HEK293 (cell line): ENCODE data around the gene SH3BP2.

Experiments
- CTCF ChIA-PET: fragments of 350-600 bp; formaldehyde crosslinking; extraction: SDS; loops from one replicate; lab custom pipeline; 2021; ENCODE audit warnings: antibody characterized with exemption; lab: Yijun Ruan, JAX
- POLR2A ChIA-PET: fragments of 300-600 bp; formaldehyde crosslinking; extraction: SDS; loops from one replicate; lab custom pipeline; 2020; ENCODE audit warnings: antibody characterized with exemption, inconsistent platforms; lab: Yijun Ruan, JAX
- H3K27ac ChIP-seq: fragments of 200-500 bp; sonication (Bioruptor generic); 2 replicates; pipeline ENCODE4 v1.5.1; 2014; ENCODE audit warnings: low read depth, low read length, control low read depth, inconsistent platforms; ENCODE audit errors: extremely low read depth
- H3K36me3 ChIP-seq, 2 experiments: fragments of 200-500 bp in 1 of 2; sonication (Bioruptor generic) in 1 of 2; 1 replicate in 1 of 2; 2 replicates in 1 of 2; pipeline ENCODE4 v1.5.1; 2014 to 2017; ENCODE audit warnings: inconsistent platforms in 2 of 2, low read length in 2 of 2; ENCODE audit not compliant: control insufficient read depth in 2 of 2, insufficient read depth in 1 of 2
- H3K4me1 ChIP-seq: fragments of 200-500 bp; sonication (Bioruptor generic); 2 replicates; pipeline ENCODE4 v1.5.1; 2014; ENCODE audit warnings: mild to moderate bottlenecking, low read length, inconsistent platforms; ENCODE audit not compliant: control insufficient read depth, insufficient read depth
- H3K4me3 ChIP-seq: 2 replicates; pipeline ENCODE4 v1.5.1; 2011; ENCODE audit warnings: low read depth, mild to moderate bottlenecking, control low read depth, low read length, moderate library complexity
- H3K9me3 ChIP-seq: fragments of 200-500 bp; sonication (Bioruptor generic); 2 replicates; pipeline ENCODE4 v1.5.1; 2014; ENCODE audit warnings: low read depth, low read length, inconsistent platforms; ENCODE audit not compliant: control insufficient read depth, insufficient read depth
- HOXD13 ChIP-seq: sonication (generic); formaldehyde crosslinking; IDR thresholded peaks from 2 replicates; pipeline ENCODE4 v1.8.0; 2022; ENCODE audit warnings: missing genetic modification reagents, borderline replicate concordance
- KLF1 ChIP-seq: fragments of 450-650 bp; formaldehyde crosslinking; IDR thresholded peaks from 2 replicates; pipeline ENCODE4 v1.5.1; 2016; ENCODE audit warnings: missing biosample characterization, missing genetic modification characterization
- KLF7 ChIP-seq: fragments of 450-650 bp; formaldehyde crosslinking; IDR thresholded peaks from 2 replicates; pipeline ENCODE4 v1.5.1; 2016; ENCODE audit warnings: missing biosample characterization, missing genetic modification characterization, borderline replicate concordance
- OVOL3 ChIP-seq: fragments of 450-650 bp; formaldehyde crosslinking; IDR thresholded peaks from 2 replicates; pipeline ENCODE4 v1.5.1; 2016; ENCODE audit warnings: missing biosample characterization, missing genetic modification characterization
- SCRT2 ChIP-seq: fragments of 450-650 bp; formaldehyde crosslinking; IDR thresholded peaks from 2 replicates; pipeline ENCODE4 v1.5.1; 2016; ENCODE audit warnings: missing biosample characterization, missing genetic modification characterization
- TCF7L2 ChIP-seq: IDR thresholded peaks from 2 replicates; pipeline ENCODE4 v1.6.1; 2011; ENCODE audit warnings: low read depth, mild to moderate bottlenecking, inconsistent platforms, low read length, moderate library complexity, borderline replicate concordance
- ZBTB17 ChIP-seq: fragments of 450-650 bp; formaldehyde crosslinking; IDR thresholded peaks from 2 replicates; pipeline ENCODE4 v1.5.1; 2016; ENCODE audit warnings: missing biosample characterization, missing genetic modification characterization
- ZBTB48 ChIP-seq: fragments of 450-650 bp; formaldehyde crosslinking; IDR thresholded peaks from 2 replicates; pipeline ENCODE4 v1.5.1; 2016; ENCODE audit warnings: missing biosample characterization, missing genetic modification characterization
- ZNF10 ChIP-seq: fragments of 450-650 bp; formaldehyde crosslinking; IDR thresholded peaks from 2 replicates; pipeline ENCODE4 v1.5.1; 2017; ENCODE audit warnings: missing biosample characterization, missing genetic modification characterization
- ZNF121 ChIP-seq: fragments of 450-650 bp; formaldehyde crosslinking; IDR thresholded peaks from 2 replicates; pipeline ENCODE4 v1.5.1; 2016; ENCODE audit warnings: missing biosample characterization, missing genetic modification characterization
- ZNF146 ChIP-seq: fragments of 450-650 bp; formaldehyde crosslinking; IDR thresholded peaks from 2 replicates; pipeline ENCODE4 v1.5.1; 2016; ENCODE audit warnings: missing biosample characterization, missing genetic modification characterization
- ZNF473 ChIP-seq: fragments of 450-650 bp; formaldehyde crosslinking; IDR thresholded peaks from 2 replicates; pipeline ENCODE4 v1.5.1; 2017; ENCODE audit warnings: missing biosample characterization, missing genetic modification characterization
- ZNF558 ChIP-seq: fragments of 450-650 bp; formaldehyde crosslinking; IDR thresholded peaks from 2 replicates; pipeline ENCODE4 v1.5.1; 2016; ENCODE audit warnings: missing biosample characterization, missing genetic modification characterization
- ZNF571 ChIP-seq: fragments of 450-650 bp; formaldehyde crosslinking; IDR thresholded peaks from 2 replicates; pipeline ENCODE4 v1.5.0; 2017; ENCODE audit warnings: missing biosample characterization, missing genetic modification characterization
- ZNF624 ChIP-seq: fragments of 450-650 bp; formaldehyde crosslinking; IDR thresholded peaks from 2 replicates; pipeline ENCODE4 v1.5.1; 2017; ENCODE audit warnings: missing biosample characterization, missing genetic modification characterization
- ZNF626 ChIP-seq: fragments of 450-650 bp; sonication (Bioruptor Pico); formaldehyde crosslinking; IDR thresholded peaks from 2 replicates; pipeline ENCODE4 v1.5.1; 2018; ENCODE audit warnings: missing biosample characterization, missing genetic modification characterization, inconsistent platforms
- ZNF639 ChIP-seq: fragments of 450-650 bp; formaldehyde crosslinking; IDR thresholded peaks from 2 replicates; pipeline ENCODE4 v1.5.1; 2016; ENCODE audit warnings: missing biosample characterization, missing genetic modification characterization
- ZNF747 ChIP-seq: fragments of 450-650 bp; formaldehyde crosslinking; IDR thresholded peaks from 2 replicates; pipeline ENCODE4 v1.5.1; 2016; ENCODE audit warnings: missing biosample characterization, missing genetic modification characterization
- ZNF792 ChIP-seq: fragments of 450-650 bp; formaldehyde crosslinking; IDR thresholded peaks from 2 replicates; pipeline ENCODE4 v1.5.1; 2016; ENCODE audit warnings: missing biosample characterization, missing genetic modification characterization

SH3BP2 gene

DNA sequence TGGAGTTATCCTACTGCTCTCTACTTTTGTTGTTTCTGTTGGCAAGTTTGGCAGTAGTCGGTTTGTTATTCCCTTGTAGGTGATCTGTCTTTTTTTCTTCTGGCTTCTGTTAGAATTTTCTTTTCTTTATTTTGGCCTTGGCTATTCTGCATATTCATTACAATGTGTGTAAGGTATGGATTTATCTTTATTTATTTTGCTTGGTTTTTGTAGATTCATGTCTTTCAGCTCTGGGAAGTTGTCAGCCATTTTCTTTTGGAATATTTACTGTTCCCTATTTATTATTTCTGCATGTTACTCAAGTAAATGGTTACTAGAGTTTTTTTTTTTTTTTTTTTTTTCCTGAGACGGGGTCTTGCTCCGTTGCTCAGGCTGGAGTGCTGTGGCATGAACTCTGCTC is 63.4 kb downstream of the SH3BP2 start:
- CTCF ChIA-PET: interaction anchor here (0.6 kb wide), 1 partner anchor 25 kb away, joined by 3 read pairs; no protein-coding TSS in a partner anchor
- TF ChIP-seq ZNF747 (no peak), ZNF624 (tag by site-specific recombination) (no peak), ZNF558 (peak; percentile 100), SCRT2 (tag by site-specific recombination) (no peak), ZNF626 (no peak), ZNF146 (tag by site-specific recombination) (no peak), ZNF571 (no peak)
- TF ChIP-seq, all 188 proteins: peak for 1
- Histone ChIP-seq H3K4me1 (peaks cover 24% of the 10 kb centered on the region), H3K9me3 (no peaks in the 10 kb centered on the region), H3K4me3 (no peak overlapping the region), H3K36me3 (peaks cover 0 to 16% of the 10 kb centered on the region in 2 experiments; a peak in 1 of 3 replicates), H3K27ac (no peak overlapping the region)
- POLR2A ChIA-PET: no interaction called here

GRCh38 chr4:2857349-2857927 is 64.6 kb downstream of the SH3BP2 start:
- POLR2A ChIA-PET: no interaction called here
- no peak overlapping the region for H3K4me3 ChIP-seq
- peaks cover 0 to 16% of the 10 kb centered on the region in 2 experiments; a peak in 1 of 3 replicates for H3K36me3 ChIP-seq
- H3K27ac ChIP-seq: no peak overlapping the region
- TF ChIP-seq ZBTB48 (no peak), ZNF473 (tag by site-specific recombination) (no peak), OVOL3 (tag by site-specific recombination) (no peak), ZNF121 (tag by site-specific recombination) (no peak)
- TF ChIP-seq, all 188 proteins: peak for 0
- CTCF ChIA-PET: no interaction called here
- Histone ChIP-seq H3K4me1 (peaks cover 26% of the 10 kb centered on the region), H3K9me3 (no peaks in the 10 kb centered on the region)

DNA sequence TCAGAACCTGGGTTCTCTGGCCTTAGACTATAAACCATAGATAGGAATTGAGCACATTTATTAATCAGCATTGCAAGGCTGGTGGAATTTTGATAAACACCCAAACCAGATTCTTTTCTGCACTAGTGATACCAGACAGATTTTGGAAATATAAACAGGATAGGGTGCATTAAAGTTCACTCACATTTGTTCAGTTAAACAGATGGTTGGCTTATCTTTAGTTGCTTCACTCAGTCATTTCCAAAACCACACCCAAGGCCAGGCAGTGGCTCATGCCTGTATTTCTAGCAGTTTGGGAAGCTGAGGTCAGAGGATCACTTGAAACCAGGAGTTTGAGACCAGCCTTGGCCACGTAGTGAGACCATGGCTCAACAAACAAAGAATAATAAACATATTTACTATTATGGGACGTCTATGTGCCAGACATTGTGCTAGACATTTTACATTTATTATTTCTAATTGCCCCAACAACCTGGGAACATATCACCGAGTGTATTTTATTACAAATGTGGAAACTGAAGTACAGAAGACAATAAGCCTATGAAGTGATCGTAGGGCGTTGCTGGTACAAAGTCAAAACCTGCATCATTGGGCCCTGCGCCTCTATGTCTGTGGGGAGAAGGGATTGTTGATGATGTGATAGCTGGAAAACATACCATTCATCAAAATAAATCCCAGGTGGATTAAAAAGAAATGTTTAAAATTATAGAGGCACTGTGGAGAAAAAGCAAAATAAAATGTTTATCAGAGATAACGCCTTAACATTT is 65.7 kb downstream of the SH3BP2 start:
- POLR2A ChIA-PET: no interaction called here
- Histone ChIP-seq H3K36me3 (peaks cover 0 to 14% of the 10 kb centered on the region in 2 experiments; a peak in 1 of 3 replicates), H3K4me3 (no peak overlapping the region), H3K9me3 (no peaks in the 10 kb centered on the region), H3K4me1 (peaks cover 26% of the 10 kb centered on the region), H3K27ac (peak overlapping the region; percentile 40; the same call in 1 of the 2 replicates)
- TF ChIP-seq KLF1 (tag by site-specific recombination) (peak; percentile 28; the same call in 1 of the 2 replicates), KLF7 (tag by site-specific recombination) (peak; percentile 66; the same call in 1 of the 2 replicates), HOXD13 (no peak), ZBTB17 (tag by site-specific recombination) (0 out of 2 replicates have a peak, but pooled peaks have one; percentile 33), ZNF639 (tag by site-specific recombination) (no peak), TCF7L2 (no peak), ZNF10 (tag by site-specific recombination) (no peak), ZNF792 (tag by site-specific recombination) (no peak)
- CTCF ChIA-PET: no interaction called here
